ENCODE measurements around the gene VPREB1.
"Not testable (repeated sequence)": the region's sequence is repeated elsewhere in the genome, so short reads cannot be mapped to it uniquely, and the experiment has no call there.

The VPREB1 gene

DNA sequence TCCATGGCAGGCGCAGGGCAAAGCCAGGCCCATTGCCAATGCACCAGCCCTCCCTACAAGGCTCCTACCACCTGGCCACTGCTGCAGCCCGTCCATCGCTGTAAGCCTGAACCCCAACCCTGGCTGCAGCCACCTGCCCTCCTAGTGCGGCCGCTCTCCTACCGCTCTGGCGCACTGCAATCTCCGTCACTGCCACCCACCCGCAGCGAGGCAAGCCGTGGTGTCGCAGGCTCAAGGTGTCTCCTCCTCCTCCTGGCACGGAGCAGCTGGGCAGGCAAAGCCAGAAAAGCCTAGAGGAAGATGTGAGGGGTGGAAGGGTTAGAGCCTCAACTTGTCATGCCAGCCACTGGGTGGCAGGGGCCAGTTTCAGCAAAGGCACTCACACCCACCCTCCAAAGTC lies 50.1 kb downstream of the VPREB1 start:
- not testable (repeated sequence) for DNase-seq
